ENCODE data around the gene BCKDK.
"Not testable (repeated sequence)": the region's sequence is repeated elsewhere in the genome, so short reads cannot be mapped to it uniquely, and the experiment has no call there.

The BCKDK gene

GRCh38 chr16:31141489-31142108 lies 33.4 kb downstream of the BCKDK start:
- DNase-seq (ENCODE audit: extremely low spot score), result peak; percentile 25
- TF ChIP-seq HDGF (IDR thresholded peaks at IDR 0.05; ENCODE audit: borderline replicate concordance) (peak; percentile 73; the same call in 1 of the 2 replicates), CTBP1 (IDR thresholded peaks at IDR 0.05; ENCODE audit: borderline replicate concordance) (no peak)
- CTCF ChIA-PET, result interaction anchor here (0.6 to 1.9 kb wide), 14 partner anchors 15 to 312 kb away, joined by 3 to 10 read pairs (median 5); partner anchors contain the start of genes FUS, HSD3B7, KAT8 and VKORC1
- POLR2A ChIA-PET, result interaction anchor here (0.7 to 3.9 kb wide), 14 partner anchors 10 to 112 kb away, joined by 3 to 44 read pairs (median 4); partner anchors contain the start of genes FUS, KAT8, ZNF646 and ZNF668

DNA sequence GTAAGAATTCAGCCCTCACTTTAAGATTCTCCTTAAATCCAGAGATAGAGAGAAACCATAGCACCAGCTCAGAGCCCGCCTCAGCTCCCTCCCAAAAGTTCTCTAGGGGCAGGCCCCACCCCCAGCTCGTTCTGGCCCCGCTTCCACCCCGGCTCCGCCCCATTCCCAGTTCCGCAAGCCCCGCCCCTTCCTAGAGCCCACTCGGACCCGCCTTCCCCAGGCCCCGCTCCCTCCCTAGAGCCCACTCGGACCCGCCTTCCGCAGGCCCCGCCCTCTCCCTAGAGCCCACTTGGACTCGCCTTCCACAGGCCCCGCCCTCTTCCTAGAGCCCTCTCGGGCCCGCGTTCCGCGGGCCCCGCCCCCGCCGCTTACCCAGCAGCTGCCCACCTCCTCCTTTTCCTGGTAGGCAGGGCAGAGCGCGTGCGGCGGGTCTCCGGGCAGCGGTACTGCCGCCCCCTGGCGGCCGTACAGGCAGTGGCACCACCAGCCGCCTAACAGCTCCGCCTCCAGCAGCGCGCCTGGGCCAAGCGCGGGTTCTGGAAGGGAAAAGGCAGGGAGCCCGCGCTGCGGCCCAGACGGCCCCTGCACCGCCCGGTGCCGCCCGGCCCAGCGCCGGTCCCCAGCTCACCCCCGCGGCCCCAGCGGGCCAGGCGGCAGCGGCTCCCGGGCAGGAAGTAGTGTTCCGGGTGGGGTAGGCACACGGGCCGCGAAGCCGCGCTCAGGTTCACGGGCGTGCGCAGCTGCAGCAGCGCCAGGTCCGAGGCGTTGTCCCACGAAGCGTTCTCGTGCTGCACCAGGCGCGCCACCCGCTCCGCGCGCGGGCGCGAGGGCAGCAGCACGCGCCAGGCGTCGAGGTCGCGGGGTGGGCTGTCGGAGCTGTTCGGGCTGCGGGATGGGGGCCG lies 34.2 kb downstream of the BCKDK start:
- peak; percentile 100 for DNase-seq (ENCODE audit: extremely low spot score)
- TF ChIP-seq HDGF (IDR thresholded peaks at IDR 0.05; ENCODE audit: borderline replicate concordance) (peak; percentile 92; the same call in 1 of the 2 replicates), FOXA1 (IDR thresholded peaks at IDR 0.05) (no peak), LEF1 (IDR thresholded peaks at IDR 0.05; ENCODE audit: borderline replicate concordance) (0 out of 2 replicates have a peak, but pooled peaks have one; percentile 40), FOXM1 (IDR thresholded peaks at IDR 0.05; ENCODE audit: borderline replicate concordance) (0 out of 2 replicates have a peak, but pooled peaks have one; percentile 23), ARNT (IDR thresholded peaks at IDR 0.05) (no peak), BHLHE40 (IDR thresholded peaks at IDR 0.05; ENCODE audit: borderline replicate concordance) (no peak)
- CTCF ChIA-PET, result interaction anchor here (0.6 to 1.9 kb wide), 16 partner anchors 15 to 311 kb away, joined by 3 to 10 read pairs (median 4); partner anchors contain the start of genes FUS, HSD3B7, KAT8 and VKORC1
- POLR2A ChIA-PET, result interaction anchor here (0.7 to 3.9 kb wide), 14 partner anchors 10 to 112 kb away, joined by 3 to 44 read pairs (median 4); partner anchors contain the start of genes FUS, KAT8, ZNF646 and ZNF668

GRCh38 chr16:31143011-31143693 lies 35.0 kb downstream of the BCKDK start:
- CTCF ChIA-PET, result interaction anchor here (0.6 to 1.9 kb wide), 10 partner anchors 14 to 310 kb away, joined by 3 to 10 read pairs (median 5); partner anchors contain the start of genes KAT8, ZNF646 and ZNF668
- POLR2A ChIA-PET, result interaction anchor here (1.0 to 3.9 kb wide), 7 partner anchors 14 to 65 kb away, joined by 3 to 44 read pairs (median 10); partner anchors contain the start of genes FUS, KAT8 and VKORC1
- no peak for TF ChIP-seq FOXA1 (IDR thresholded peaks at IDR 0.05)
- no peak for TF ChIP-seq NFRKB (IDR thresholded peaks at IDR 0.05)
- no peak for TF ChIP-seq BHLHE40 (IDR thresholded peaks at IDR 0.05; ENCODE audit: borderline replicate concordance)
- TF ChIP-seq LEF1 (IDR thresholded peaks at IDR 0.05; ENCODE audit: borderline replicate concordance), result no peak
- no peak for TF ChIP-seq L3MBTL2 (conservative IDR thresholded peaks at IDR 0.05)
- TF ChIP-seq ARNT (IDR thresholded peaks at IDR 0.05), result no peak
- no peak for TF ChIP-seq SUZ12 (IDR thresholded peaks at IDR 0.05)
- TF ChIP-seq SP1 (IDR thresholded peaks at IDR 0.05), result no peak
- no peak for TF ChIP-seq HDGF (IDR thresholded peaks at IDR 0.05; ENCODE audit: borderline replicate concordance)
- TF ChIP-seq, protein P1, sequence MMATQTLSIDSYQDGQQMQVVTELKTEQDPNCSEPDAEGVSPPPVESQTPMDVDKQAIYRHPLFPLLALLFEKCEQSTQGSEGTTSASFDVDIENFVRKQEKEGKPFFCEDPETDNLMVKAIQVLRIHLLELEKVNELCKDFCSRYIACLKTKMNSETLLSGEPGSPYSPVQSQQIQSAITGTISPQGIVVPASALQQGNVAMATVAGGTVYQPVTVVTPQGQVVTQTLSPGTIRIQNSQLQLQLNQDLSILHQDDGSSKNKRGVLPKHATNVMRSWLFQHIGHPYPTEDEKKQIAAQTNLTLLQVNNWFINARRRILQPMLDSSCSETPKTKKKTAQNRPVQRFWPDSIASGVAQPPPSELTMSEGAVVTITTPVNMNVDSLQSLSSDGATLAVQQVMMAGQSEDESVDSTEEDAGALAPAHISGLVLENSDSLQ (IDR thresholded peaks at IDR 0.05), result no peak
- no peak for TF ChIP-seq CTBP1 (IDR thresholded peaks at IDR 0.05; ENCODE audit: borderline replicate concordance)
- DNase-seq (ENCODE audit: extremely low spot score), result no peak

GRCh38 chr16:31143694-31144148 lies 35.5 kb downstream of the BCKDK start:
- DNase-seq (ENCODE audit: extremely low spot score), result no peak
- TF ChIP-seq FOXM1 (IDR thresholded peaks at IDR 0.05; ENCODE audit: borderline replicate concordance) (no peak), CTBP1 (IDR thresholded peaks at IDR 0.05; ENCODE audit: borderline replicate concordance) (no peak), SUZ12 (IDR thresholded peaks at IDR 0.05) (no peak), NFRKB (IDR thresholded peaks at IDR 0.05) (no peak), ZNF384 (IDR thresholded peaks at IDR 0.05) (no peak), ARNT (IDR thresholded peaks at IDR 0.05) (no peak), HDGF (IDR thresholded peaks at IDR 0.05; ENCODE audit: borderline replicate concordance) (no peak), FOXA1 (IDR thresholded peaks at IDR 0.05) (no peak), BHLHE40 (IDR thresholded peaks at IDR 0.05; ENCODE audit: borderline replicate concordance) (no peak), ELF4 (IDR thresholded peaks at IDR 0.05) (no peak), FOXK2 (IDR thresholded peaks at IDR 0.05) (no peak), L3MBTL2 (conservative IDR thresholded peaks at IDR 0.05) (no peak), TARDBP (IDR thresholded peaks at IDR 0.05) (no peak), SP1 (IDR thresholded peaks at IDR 0.05) (no peak), LEF1 (IDR thresholded peaks at IDR 0.05; ENCODE audit: borderline replicate concordance) (no peak)
- TF ChIP-seq, protein P1 (IDR thresholded peaks at IDR 0.05), result no peak
- ChIA-PET CTCF (no interaction called here), POLR2A (interaction anchor here (1.0 to 3.9 kb wide), 4 partner anchors 14 to 50 kb away, joined by 3 to 44 read pairs (median 12); partner anchors contain the start of genes FUS, KAT8 and VKORC1)

DNA sequence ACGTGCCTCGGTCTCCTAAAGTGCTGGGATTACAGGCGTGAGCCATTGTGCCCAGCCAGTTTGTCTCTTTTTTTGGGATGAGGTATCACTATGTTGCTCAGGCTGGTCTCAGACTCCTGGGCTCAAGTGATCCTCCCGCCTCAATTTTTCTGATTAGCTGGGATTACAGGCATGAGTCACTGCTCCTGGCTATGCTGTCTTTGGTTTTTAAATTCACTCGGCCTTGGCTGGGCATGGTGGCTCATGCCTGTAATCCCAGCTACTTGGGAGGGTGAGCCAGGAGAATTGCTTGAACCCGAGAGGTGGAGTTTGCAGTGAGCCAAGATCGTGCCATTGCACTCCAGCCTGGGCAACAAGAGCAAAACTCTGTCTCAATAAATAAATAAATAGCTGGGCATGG lies 36.2 kb downstream of the BCKDK start:
- CTCF ChIA-PET; DNase-seq (ENCODE audit: extremely low spot score): not testable (repeated sequence)
- POLR2A ChIA-PET, result interaction anchor here (1.0 to 3.9 kb wide), 3 partner anchors 27 to 50 kb away, joined by 3 to 44 read pairs (median 15); partner anchors contain the start of genes FUS, KAT8 and VKORC1

Data from HEK293T (cell line).